SK-N-SH (cell line): ENCODE data around the gene OLFM2.

Experiments
- CTCF ChIP-seq: fragments of 200-600 bp; sonication (generic); IDR thresholded peaks from 2 replicates; pipeline ENCODE4 v1.6.1; 2017; ENCODE audit warnings: antibody characterized with exemption, mild to moderate bottlenecking, moderate library complexity
- EP300 ChIP-seq, 2 experiments: IDR thresholded peaks; 2 replicates each; pipeline versions ENCODE4 v1.4.0 to v1.6.1; 2012; ENCODE audit warnings: borderline replicate concordance in 1 of 2, low read depth in 1 of 2, low read length in 1 of 2
- EZH2phosphoT487 ChIP-seq: fragments of 200-600 bp; sonication (generic); IDR thresholded peaks from 2 replicates; pipeline ENCODE4 v1.6.1; 2017; ENCODE audit warnings: low read depth, mixed run types, mild to moderate bottlenecking, antibody characterized with exemption, moderate library complexity, borderline replicate concordance
- FOXJ3 ChIP-seq: sonication (generic); formaldehyde crosslinking; IDR thresholded peaks from 2 replicates; pipeline ENCODE4 v1.5.1; 2020; ENCODE audit warnings: mild to moderate bottlenecking, missing genetic modification reagents
- MEF2A ChIP-seq: IDR thresholded peaks from 2 replicates; pipeline ENCODE4 v1.4.0; 2012; ENCODE audit warnings: low read depth, borderline replicate concordance
- NRF1 ChIP-seq: IDR thresholded peaks from 2 replicates; pipeline ENCODE4 v1.6.1; 2012; ENCODE audit warnings: low read depth, mild to moderate bottlenecking, low read length
- RCOR1 ChIP-seq: fragments of 150-350 bp; IDR thresholded peaks from 2 replicates; pipeline ENCODE4 v1.6.1; 2017; ENCODE audit warnings: antibody characterized with exemption, low read length
- REST ChIP-seq: IDR thresholded peaks from 2 replicates; pipeline ENCODE4 v1.6.1; 2012; ENCODE audit warnings: mild to moderate bottlenecking, low read depth, low read length, moderate library complexity
- TCF12 ChIP-seq: IDR thresholded peaks from 2 replicates; pipeline ENCODE4 v1.4.0; 2012

DNA sequence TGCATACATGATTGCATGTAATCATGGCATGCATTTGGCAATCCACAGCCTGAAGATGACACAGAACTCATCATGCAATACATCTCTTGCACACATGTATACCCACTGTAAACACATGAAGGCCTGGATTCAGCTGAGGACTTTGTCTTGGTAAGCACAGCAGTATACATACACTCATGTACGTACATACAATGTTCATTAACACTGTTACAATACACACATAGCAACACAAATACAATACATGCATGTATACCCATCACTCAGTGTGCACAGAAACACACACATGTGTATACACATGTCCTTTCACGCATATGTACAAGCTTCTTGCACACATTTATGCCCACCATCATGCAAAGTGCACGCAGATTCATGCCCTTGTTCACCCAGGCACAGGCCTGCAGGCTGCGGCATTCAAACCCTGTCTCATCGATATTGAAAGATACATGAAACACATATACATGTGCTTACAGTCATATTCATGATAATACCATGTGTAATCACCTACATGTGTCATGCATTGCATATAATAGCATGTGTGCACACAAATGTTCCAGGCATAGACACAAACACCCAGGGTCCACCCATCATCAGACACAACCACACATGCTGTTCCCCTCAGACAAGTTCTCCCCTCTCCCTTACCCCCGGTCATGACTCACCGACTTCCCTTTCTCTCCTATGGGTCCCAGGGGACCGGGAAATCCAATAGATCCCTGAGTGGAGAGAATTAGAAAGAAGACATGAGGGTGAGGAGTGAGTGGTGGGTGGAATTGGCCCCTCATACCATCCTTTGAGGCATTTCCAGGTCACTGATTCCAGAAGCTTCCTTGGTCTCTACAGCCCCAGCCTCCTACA, 45.3 kb upstream of the OLFM2 start:
- no peak for TF ChIP-seq CTCF
- no peak for TF ChIP-seq FOXJ3
- no peak for TF ChIP-seq MEF2A
- TF ChIP-seq RCOR1 = no peak
- TF ChIP-seq NRF1 = no peak
- TF ChIP-seq EP300 (IDR thresholded peaks at IDR 0.05; ENCODE audit: borderline replicate concordance in 1 of 2, low read depth in 1 of 2, low read length in 1 of 2) = no peak
- no peak for TF ChIP-seq EZH2phosphoT487
- TF ChIP-seq TCF12 = no peak
- no peak for TF ChIP-seq REST
